ENCODE results near the gene MMAB.
A peak's percentile ranks its signal among the peaks of the same experiment; 100 is the strongest.

Gene MMAB

GRCh38 chr12:109573029-109573913, at the start of gene MMAB, which contains the start of gene MVK:
Gene MMAB (minus strand): TSS chr12:109573504. CDS start chr12:109573480, 24 bp downstream.
Gene MVK (plus strand): TSS chr12:109573794. CDS start chr12:109574823, 1,029 bp downstream.
- peak; percentile 99 for DNase-seq (ENCODE audit: low spot score)

- no peak for DNase-seq (ENCODE audit: low spot score)
Measured at GRCh38 chr12:109621901-109622364, 48.6 kb upstream of the MMAB start.

GRCh38 chr12:109621211-109621694, 47.9 kb upstream of the MMAB start:
- no peak for DNase-seq (ENCODE audit: low spot score)

GRCh38 chr12:109619002-109619604, 45.8 kb upstream of the MMAB start:
- DNase-seq (ENCODE audit: low spot score) = no peak

- no peak for DNase-seq (ENCODE audit: low spot score)
Measured at GRCh38 chr12:109618082-109618481, 44.8 kb upstream of the MMAB start.

- no peak for DNase-seq (ENCODE audit: low spot score)
Measured at GRCh38 chr12:109617491-109617890, 44.2 kb upstream of the MMAB start.

GRCh38 chr12:109615556-109616229, 42.4 kb upstream of the MMAB start:
- no peak for DNase-seq (ENCODE audit: low spot score)

GRCh38 chr12:109613649-109614455, 40.5 kb upstream of the MMAB start:
- DNase-seq (ENCODE audit: low spot score) = no peak

GRCh38 chr12:109612975-109613502, 39.7 kb upstream of the MMAB start:
- DNase-seq (ENCODE audit: low spot score) = no peak

GRCh38 chr12:109612003-109612402, 38.7 kb upstream of the MMAB start:
- DNase-seq (ENCODE audit: low spot score) = no peak

GRCh38 chr12:109611223-109611622, 37.9 kb upstream of the MMAB start:
- no peak for DNase-seq (ENCODE audit: low spot score)

GRCh38 chr12:109610523-109610922, 37.2 kb upstream of the MMAB start:
- no peak for DNase-seq (ENCODE audit: low spot score)

- no peak for DNase-seq (ENCODE audit: low spot score)
Measured at GRCh38 chr12:109609342-109609741, 36.0 kb upstream of the MMAB start.

- no peak for DNase-seq (ENCODE audit: low spot score)
Measured at GRCh38 chr12:109608793-109609192, 35.5 kb upstream of the MMAB start.

GRCh38 chr12:109608270-109608669, 35.0 kb upstream of the MMAB start:
- DNase-seq (ENCODE audit: low spot score) = no peak

GRCh38 chr12:109607618-109608017, 34.3 kb upstream of the MMAB start:
- DNase-seq (ENCODE audit: low spot score) = no peak

- no peak for DNase-seq (ENCODE audit: low spot score)
Measured at GRCh38 chr12:109606320-109607028, 33.2 kb upstream of the MMAB start.

- DNase-seq (ENCODE audit: low spot score) = no peak
Measured at GRCh38 chr12:109605599-109606228, 32.4 kb upstream of the MMAB start.

GRCh38 chr12:109605016-109605415, 31.7 kb upstream of the MMAB start:
- no peak for DNase-seq (ENCODE audit: low spot score)

GRCh38 chr12:109604132-109604585, 30.9 kb upstream of the MMAB start:
- no peak for DNase-seq (ENCODE audit: low spot score)
